Iris pigment epithelial cell (primary cell): Measurements from ENCODE around the gene DACT3.
"Not testable (repeated sequence)": the region's sequence is repeated elsewhere in the genome, so short reads cannot be mapped to it uniquely, and the experiment has no call there.

Source experiments
- DNase-seq: peaks from one replicate; pipeline ENCODE4 v3.0.0-alpha.2; 2011; ENCODE audit warnings: low read depth

Gene DACT3

GRCh38 chr19:46634045-46634655 is 26.8 kb downstream of the DACT3 start:
- DNase-seq = peak; percentile 87

GRCh38 chr19:46633130-46633529 is 27.9 kb downstream of the DACT3 start:
- no peak for DNase-seq

- peak; percentile 73 for DNase-seq
These were observed 29.5 kb downstream of the DACT3 start for GRCh38 chr19:46631481-46631880.

GRCh38 chr19:46630586-46631205 is 30.3 kb downstream of the DACT3 start:
- no peak for DNase-seq

- DNase-seq = no peak
These were observed 31.4 kb downstream of the DACT3 start for GRCh38 chr19:46629546-46630025.

- DNase-seq = not testable (repeated sequence)
These were observed 32.0 kb downstream of the DACT3 start for GRCh38 chr19:46628970-46629369.

GRCh38 chr19:46626446-46626845 is 34.5 kb downstream of the DACT3 start:
- DNase-seq = no peak

- no peak for DNase-seq
These were observed 35.3 kb downstream of the DACT3 start for GRCh38 chr19:46625731-46626130.

GRCh38 chr19:46624958-46625661 is 35.9 kb downstream of the DACT3 start, which contains the start of gene PTGIR:
TSS of gene PTGIR (minus strand) at chr19:46625089. CDS start at chr19:46624225, 864 bp downstream.
- peak; percentile 59 for DNase-seq

- no peak for DNase-seq
These were observed 37.0 kb downstream of the DACT3 start for GRCh38 chr19:46623915-46624502.

- no peak for DNase-seq
These were observed 38.9 kb downstream of the DACT3 start for GRCh38 chr19:46622118-46622446.

GRCh38 chr19:46621191-46622117 is 39.5 kb downstream of the DACT3 start:
- DNase-seq = no peak

- DNase-seq = no peak
These were observed 40.3 kb downstream of the DACT3 start for GRCh38 chr19:46620716-46621115.

GRCh38 chr19:46620267-46620666 is 40.7 kb downstream of the DACT3 start:
- no peak for DNase-seq

GRCh38 chr19:46618670-46619231 is 42.2 kb downstream of the DACT3 start:
- peak; percentile 59 for DNase-seq

GRCh38 chr19:46617601-46618000 is 43.4 kb downstream of the DACT3 start:
- DNase-seq = no peak

- DNase-seq = peak; percentile 72
These were observed 44.2 kb downstream of the DACT3 start for GRCh38 chr19:46616631-46617322.

GRCh38 chr19:46615966-46616365 is 45.0 kb downstream of the DACT3 start:
- no peak for DNase-seq

GRCh38 chr19:46614114-46614722 is 46.8 kb downstream of the DACT3 start:
- DNase-seq = peak; percentile 69

- DNase-seq = no peak
These were observed 47.5 kb downstream of the DACT3 start for GRCh38 chr19:46613525-46613924.
